AML-193 (cell line): ENCODE results near the gene CELA1.
"Not testable (repeated sequence)": the region's sequence is repeated elsewhere in the genome, so short reads cannot be mapped to it uniquely, and the experiment has no call there.

ENCODE experiments used
- DNase-seq, 2 experiments: peaks; one replicate each; lab custom pipeline; 2025; lab: John Stamatoyannopoulos, UW

CELA1 gene

GRCh38 chr12:51343201-51343600, 3.3 kb downstream of the CELA1 start:
- DNase-seq, result no peak

- no peak for DNase-seq
These were observed 4.1 kb downstream of the CELA1 start for GRCh38 chr12:51342416-51342815.

GRCh38 chr12:51341251-51342007, 5.0 kb downstream of the CELA1 start:
- peak; percentile 72 to 80 for DNase-seq

GRCh38 chr12:51339750-51340149, 6.7 kb downstream of the CELA1 start:
- DNase-seq, result no peak

GRCh38 chr12:51337336-51337735, 9.1 kb downstream of the CELA1 start:
- DNase-seq, result not testable (repeated sequence)

- peak; percentile 87 to 88 for DNase-seq
These were observed 10.5 kb downstream of the CELA1 start for GRCh38 chr12:51335931-51336330.

- no peak for DNase-seq
These were observed 11.7 kb downstream of the CELA1 start for GRCh38 chr12:51334764-51335163.

GRCh38 chr12:51333536-51333935, 12.9 kb downstream of the CELA1 start:
- DNase-seq, result no peak

GRCh38 chr12:51330186-51330585, 16.3 kb downstream of the CELA1 start:
- no peak for DNase-seq

GRCh38 chr12:51329742-51330141, 16.7 kb downstream of the CELA1 start:
- peak; percentile 48 to 53 for DNase-seq

- no peak for DNase-seq
These were observed 17.9 kb downstream of the CELA1 start for GRCh38 chr12:51328587-51328986.

GRCh38 chr12:51326698-51327439, 19.6 kb downstream of the CELA1 start:
- peak; percentile 96 to 97 for DNase-seq

GRCh38 chr12:51324953-51325352, 21.5 kb downstream of the CELA1 start:
- no peak for DNase-seq

- DNase-seq, result peak; percentile 35
These were observed 22.2 kb downstream of the CELA1 start, which contains the start of gene BIN2 for GRCh38 chr12:51323966-51324895. TSS of gene BIN2 (minus strand) at chr12:51324174. CDS start at chr12:51324102, 72 bp downstream.

GRCh38 chr12:51323317-51323960, 23.0 kb downstream of the CELA1 start:
- DNase-seq, result no peak

- no peak for DNase-seq
These were observed 24.0 kb downstream of the CELA1 start for GRCh38 chr12:51322452-51322851.

GRCh38 chr12:51321882-51322281, 24.6 kb downstream of the CELA1 start:
- no peak for DNase-seq

GRCh38 chr12:51320695-51321320, 25.7 kb downstream of the CELA1 start:
- no peak for DNase-seq

- no peak for DNase-seq
These were observed 26.2 kb downstream of the CELA1 start for GRCh38 chr12:51320311-51320694.

GRCh38 chr12:51318846-51319599, 27.5 kb downstream of the CELA1 start:
- peak; percentile 90 to 93 for DNase-seq
